Activated CD8-positive, alpha-beta memory T cell treated with anti-CD3 and anti-CD28 coated beads, Interleukin-2, amount 50 U/mL, for 48 hours (primary cell): ENCODE measurements around the gene DUT.

ENCODE experiments used
- DNase-seq: peaks from one replicate; pipeline ENCODE4 v3.0.0-alpha.2; 2020

DUT gene

DNA sequence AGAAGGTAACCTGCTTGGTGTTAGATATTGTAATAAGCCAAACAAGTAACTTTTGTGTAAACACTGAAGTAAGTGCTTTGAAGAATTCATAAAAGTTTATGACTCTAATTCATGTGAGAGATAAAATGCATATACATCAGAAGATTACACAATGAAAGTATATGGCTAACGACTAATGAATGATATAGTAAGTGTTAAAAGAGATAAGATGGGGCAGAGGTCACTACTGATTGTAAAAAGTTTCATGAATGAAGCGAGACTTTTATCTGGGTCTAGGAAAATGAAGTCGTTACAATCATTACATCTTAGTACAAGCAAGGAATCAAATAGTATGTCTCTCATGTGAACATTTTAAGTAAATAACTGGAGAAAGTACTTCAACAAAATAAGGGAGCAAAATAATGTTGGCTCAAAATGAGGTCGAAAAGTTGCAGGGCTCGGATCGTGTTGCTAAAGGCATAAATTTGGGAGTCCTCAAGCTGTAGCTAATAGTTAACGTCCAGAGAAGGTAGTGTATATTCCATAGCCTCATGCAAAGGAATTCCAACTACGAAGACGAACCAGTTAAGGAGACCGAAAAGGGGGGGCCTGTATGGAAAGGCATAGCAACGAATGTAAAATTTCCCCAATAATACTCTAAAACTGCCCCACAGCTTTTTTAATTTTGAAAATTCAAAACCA is 984 bp upstream of the DUT start:
- no peak for DNase-seq

DNA sequence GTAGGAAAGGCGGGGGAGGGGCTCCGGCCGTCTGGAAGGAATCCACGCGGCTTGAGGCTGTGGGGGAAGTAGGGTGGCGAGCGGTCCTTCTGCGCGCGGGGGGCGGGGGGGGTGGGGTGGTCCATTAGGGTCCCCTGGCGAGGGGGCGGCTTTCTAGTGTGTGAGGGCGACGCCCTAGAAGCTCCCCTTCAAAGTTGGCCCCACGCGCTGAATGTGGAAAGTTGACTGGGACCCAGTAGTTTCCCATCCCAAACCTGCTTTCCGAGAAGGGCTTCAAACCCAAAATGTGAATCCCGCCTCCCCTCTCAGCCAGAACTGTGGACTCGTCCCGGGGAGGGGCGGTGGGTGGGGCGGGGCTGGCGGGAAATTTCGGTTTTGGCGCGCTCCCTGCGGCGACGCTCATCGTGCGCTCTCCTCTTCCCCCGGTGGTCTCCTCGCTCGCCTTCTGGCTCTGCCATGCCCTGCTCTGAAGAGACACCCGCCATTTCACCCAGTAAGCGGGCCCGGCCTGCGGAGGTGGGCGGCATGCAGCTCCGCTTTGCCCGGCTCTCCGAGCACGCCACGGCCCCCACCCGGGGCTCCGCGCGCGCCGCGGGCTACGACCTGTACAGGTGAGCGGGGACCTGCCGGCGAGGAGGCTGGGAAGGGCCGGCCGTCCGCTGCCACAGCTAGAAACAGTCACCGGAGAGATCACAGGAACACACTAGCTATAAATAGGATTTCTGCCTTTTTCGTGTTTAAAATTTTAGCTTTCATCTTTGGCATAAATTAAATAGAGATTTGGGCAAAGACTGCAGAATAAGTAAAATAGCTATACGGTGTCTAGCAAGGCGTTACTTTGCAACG is 790 bp downstream of the DUT start:
- DNase-seq: peak; percentile 87

DNA sequence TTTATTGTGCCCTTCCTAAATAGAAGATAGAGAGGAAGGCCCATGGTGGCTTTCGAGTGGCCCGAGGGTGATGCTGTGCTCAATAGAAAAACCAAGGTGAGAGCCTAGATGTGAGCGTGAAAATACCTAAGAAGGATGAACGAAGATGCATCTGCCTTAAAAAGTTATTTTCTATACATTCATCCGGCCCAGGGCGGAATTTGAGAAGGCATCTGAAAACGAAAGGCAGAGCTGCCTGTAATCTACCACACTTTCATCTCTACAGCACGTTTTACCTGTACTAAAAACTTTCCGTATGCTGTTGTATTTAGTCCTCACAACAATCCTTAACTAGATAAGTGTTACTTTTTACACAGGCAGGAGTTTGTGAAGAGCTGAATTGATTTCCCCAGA is 1.4 kb downstream of the DUT start:
- no peak for DNase-seq

DNA sequence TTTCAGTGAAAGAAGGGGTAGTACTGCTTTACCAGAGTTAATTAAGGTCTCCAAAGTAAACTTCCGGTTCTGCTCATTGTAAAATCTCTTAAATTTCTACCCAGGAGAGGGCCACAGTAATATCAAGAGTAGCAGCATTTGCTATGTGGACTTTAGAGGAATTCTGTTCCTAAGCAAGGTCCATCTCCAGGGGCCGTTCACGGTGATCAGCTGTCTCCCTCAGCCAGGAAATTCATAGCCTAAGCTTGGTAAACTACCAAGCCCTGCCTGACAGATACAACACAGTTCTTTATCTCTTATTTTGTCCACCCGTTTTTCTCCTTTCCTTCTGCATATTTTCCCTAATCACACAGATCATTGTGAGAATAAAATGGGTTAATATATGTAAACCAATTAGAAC is 2.3 kb downstream of the DUT start:
- DNase-seq: no peak

DNA sequence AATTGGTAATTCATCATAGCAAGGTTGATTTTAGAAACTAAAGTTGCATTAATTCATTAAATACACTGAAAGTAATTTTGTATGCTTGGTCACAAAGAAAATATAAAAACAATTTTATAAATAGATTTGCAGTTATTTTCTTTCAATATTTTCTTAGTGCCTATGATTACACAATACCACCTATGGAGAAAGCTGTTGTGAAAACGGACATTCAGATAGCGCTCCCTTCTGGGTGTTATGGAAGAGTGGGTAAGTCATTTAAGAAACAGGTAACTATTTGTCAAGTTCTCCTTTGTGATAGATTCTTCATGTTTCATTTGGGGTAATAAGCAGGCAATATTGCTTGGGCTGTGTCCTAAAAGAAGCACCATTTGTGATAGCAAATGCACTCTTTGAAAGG is 3.0 kb downstream of the DUT start:
- no peak for DNase-seq

DNA sequence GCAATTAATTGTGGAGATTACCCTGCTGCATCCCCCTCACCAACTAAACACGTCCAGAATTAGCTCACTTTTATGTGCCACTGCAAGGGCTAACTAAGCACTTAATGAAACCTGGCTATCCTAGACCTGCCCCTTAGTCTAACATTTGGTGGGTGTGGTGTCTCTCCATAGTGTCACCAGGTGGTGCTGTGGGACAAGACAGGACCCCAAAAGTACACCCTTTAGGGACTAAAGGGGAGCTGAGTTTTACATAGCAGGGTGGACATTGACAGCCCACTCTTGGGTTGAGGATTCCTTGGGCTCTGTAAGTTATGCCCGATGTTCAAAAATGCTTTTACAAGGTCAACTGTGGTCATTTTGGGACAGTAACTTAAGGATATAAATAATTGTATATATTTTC is 5.7 kb downstream of the DUT start:
- DNase-seq: no peak

DNA sequence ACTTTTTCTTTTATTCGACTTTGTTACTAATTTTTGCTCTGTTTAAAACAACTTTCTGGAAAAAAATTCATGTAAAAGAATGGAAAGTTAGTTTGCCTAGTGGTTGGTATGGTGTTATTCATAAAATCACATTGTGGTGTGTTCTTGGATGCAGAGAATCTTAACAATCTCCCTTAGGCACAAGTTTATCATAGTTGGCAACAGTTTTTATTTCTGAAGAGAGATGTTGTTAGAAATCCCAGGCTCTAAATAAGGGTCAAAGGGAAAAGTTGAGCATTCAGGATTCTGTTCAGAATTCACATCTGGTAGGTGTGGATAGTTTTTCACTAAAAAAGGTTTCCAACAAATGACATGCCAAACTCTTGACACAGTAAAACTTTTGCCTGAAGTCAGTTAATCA is 6.4 kb downstream of the DUT start:
- no peak for DNase-seq

DNA sequence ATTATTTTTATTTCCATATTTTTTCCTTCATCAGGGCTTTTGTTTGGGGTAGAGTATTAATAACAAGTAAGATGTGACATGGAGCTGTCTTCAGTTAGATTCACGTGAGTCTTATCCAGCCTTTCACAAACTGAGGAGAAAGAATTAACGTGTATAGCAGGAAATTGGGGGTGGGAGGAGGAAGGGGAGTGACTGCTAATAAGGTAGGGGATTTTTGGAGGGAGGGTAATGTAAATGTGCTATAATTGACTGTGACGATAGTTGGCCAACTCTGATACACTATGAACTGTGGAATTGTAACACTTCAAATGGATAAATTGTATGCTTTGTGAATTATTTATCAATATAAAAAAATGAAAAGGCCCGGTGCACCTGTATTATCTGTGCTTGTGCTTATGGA is 8.9 kb downstream of the DUT start:
- no peak for DNase-seq

DNA sequence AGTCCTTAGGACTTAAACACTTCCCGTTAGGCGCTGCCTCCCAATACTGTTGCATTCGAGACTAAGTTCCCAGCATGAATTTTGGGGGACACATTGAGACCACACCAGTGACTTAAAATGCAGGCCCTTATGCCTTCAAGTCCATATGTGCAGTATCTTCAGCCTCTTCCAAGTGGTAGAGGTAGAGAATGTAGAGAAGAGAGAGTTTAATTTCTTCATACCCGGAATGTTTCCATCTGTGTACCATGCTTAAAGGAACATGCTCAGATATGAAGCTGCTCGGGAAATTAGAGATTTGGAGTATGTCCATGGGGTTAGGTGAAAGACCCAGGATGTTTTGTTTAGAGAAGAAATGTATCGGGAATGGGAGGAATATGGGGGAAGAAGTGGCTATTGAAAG is 12.6 kb downstream of the DUT start:
- DNase-seq: no peak

DNA sequence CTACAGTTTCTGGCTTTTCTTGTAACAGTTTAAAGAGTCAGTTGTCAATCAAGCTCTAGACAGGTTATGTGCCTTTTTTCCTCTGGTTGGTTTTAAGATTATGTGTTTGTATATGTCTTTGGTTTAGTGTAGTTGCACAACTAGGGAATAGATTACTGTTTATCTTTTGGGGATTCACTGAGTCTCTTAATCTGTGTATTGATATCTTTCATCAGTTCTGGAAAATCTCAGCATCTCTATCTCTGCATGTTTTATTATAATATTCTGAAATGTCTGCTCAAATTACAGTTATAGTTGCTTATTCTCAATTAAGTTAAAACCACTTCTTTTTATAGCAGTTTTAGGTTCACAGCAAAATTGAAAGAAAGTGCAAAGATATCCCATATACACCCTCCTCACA is 14.3 kb downstream of the DUT start:
- DNase-seq: no peak

DNA sequence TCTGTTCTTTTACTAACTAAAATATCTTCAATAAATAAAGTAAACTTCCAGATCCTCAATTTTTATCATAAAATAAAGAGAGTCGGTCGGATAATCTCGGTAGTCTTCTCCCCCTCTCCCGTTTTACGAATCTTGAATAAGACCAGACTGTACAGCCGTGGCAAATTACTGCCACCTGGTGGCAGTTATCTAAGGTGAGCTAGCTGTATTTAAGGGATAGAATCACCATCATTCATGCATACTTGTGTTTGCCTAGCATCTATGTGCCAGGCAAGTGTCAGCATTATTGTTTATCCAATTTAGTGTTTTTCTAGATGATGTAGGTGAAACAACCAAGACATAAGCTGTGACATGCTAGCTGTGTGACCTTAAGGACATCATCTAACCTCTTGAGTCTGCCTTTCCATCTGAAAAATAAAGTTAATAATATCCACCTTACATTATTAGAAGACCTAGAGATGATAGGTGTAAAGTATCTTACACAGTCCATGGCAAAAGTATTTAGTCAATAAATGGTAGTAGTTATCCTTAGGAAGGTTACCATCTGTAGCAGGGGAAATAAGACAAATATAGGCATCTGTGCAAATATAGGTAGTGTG is 21.3 kb downstream of the DUT start:
- no peak for DNase-seq

DNA sequence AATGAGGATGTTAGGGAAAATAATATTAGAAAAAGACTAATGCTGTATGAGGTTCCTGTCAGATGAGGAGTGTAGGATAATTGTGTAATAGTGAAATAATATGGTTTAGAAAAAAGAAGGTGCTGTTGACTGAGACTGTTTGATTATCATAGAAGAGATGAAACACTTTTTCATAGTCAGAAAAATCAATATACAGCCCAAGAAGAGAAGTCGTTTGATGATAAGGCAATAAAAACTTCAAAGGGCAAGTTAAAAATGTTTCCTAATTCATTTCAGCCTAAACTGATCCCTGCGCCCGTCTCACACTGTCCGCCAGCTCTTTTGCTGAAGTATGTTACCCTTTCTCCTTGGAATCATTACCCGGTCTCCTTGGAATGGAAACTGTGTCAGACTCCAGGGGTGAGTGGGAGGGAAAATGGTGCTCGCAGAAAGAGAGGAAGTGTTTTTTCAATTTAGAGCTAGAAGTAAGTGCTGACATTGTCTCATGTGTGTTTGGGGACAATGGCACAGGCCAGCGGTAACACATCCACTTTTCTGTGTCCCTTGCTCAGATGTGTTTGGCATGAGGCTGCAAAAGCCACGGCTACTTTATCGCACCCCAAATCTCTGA is 23.6 kb downstream of the DUT start:
- DNase-seq: no peak

DNA sequence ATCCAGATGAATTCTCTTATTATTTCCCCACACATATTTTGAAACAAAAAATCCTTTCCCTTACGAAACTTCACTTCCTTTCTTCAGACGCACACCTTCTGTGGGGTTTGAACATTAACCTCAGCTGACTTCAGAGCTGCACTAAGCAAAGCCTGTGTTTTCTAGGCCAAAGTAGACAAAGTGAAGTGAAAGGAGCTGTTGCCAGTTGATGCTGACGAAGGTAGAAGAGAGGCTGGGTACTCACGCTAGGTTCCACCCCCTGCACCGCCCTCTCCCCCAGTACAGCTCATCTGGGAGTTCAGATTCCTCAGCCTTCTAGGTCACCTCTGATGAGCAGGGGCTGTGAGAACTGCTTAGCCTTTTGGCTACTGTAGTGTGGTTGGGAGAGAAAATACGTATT is 24.1 kb downstream of the DUT start:
- DNase-seq: no peak

DNA sequence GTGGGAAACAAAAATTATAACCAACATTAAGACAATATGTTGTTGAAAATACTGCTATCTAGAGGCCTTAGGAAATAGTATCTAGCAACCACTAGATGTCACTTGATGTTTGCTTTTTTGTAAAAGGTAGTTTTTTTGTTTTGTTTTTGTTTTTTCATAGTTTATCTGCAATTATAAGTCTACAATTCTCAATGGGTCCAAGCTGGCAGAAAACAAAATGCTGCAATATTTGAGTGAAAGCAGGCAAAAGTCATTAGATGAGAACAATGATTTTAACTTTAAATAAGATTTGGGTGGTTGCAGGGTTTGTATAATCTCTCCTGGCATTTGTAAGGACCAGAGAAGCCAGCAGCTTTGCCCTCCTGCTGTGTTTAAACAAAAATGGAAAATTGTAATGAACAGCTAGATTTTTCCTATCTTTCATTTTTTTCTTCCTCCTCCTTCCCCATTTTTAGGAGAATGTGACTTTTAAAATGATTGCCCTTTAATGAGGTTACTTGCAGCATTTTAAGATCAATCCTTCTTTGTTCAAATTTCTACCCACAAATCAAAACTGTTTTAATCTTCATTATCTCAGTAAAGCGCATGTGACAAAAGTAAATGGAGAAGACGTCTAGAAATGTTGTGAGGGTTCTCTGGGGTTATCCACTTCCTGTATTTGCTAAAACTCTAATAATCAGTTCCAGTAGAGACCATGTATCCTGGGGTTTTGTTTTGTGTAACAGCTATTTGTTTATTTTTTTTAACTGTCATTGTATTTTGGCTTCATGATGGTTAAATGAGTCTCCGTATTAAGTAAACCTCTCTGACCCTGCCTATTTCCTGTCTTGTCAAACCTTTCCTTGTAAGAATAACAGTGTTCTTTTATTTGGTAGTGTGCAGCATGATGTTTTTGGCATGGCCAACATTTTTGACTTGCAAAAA is 27.3 kb downstream of the DUT start:
- no peak for DNase-seq

DNA sequence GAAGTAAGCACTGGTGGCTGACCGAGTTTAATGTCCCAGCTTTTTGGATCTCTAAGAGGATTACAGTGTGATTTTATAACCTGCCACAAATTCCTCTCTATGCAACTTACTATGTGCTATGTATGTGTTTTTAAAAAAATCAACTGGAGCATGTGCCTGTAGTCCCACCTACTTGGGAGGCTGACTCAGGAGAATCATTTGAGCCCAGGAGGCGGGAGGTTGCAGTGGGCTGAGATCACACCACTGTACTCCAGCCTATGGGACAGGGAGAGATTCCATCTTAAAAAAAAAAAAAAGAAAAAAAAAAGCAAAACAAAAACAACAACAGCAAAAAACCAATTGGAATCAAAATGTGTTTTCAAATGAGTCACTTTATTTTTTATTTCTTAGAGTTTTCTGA is 29.6 kb downstream of the DUT start:
- no peak for DNase-seq

DNA sequence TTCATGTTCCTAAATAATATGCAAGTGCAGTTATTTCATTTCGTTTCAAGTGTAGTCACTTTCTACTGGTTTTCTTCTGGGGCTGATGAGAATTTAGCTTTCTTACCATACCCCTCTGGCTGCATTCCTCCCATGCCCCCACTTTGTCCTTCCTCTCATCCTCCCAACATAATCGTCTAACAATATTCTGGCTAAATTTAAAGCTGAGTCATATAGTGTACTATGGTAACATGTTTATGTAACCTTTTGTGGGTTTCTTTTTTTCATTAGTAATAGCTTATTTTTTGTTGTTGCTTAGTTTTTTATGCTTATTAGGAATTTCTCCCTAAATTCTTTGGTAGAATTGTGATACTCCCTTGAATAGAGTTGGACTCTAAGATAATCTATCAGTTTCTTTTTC is 30.5 kb downstream of the DUT start:
- no peak for DNase-seq

DNA sequence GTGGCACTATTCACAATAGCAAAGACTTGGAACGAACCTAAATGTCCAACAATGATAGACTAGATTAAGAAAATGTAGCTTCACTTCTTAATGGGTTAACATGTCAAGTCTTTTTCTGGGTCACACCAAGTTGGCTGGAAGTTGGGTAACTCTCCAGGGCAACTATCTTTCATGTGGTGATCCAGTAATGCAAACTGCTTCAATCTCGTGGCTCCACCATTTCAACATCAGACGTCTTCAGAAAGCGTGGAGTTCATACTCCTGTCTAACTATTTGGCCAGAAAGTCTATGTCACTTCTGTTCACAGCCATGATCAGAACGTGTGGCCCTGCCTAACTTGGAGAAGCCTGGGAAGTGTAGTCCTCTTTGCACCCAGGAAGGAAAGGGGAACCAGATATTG is 32.2 kb downstream of the DUT start:
- no peak for DNase-seq

DNA sequence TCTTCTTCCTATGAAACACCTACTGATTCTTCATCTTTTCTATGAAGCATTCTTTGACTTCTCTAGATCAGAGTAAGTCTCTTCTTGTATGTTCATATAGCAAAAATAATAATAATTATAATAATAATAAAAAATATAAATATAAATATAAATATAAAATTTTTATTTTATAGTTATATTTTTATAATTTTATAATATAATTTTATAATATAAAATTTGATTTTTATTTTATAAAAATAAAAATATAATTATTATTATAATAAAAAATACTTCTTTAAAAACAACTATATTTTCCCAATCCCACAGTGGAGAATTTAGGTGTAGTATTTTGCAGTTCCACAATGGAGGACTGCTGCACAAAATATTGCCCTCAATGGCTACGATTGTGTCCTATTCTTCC is 34.3 kb downstream of the DUT start:
- DNase-seq: no peak

DNA sequence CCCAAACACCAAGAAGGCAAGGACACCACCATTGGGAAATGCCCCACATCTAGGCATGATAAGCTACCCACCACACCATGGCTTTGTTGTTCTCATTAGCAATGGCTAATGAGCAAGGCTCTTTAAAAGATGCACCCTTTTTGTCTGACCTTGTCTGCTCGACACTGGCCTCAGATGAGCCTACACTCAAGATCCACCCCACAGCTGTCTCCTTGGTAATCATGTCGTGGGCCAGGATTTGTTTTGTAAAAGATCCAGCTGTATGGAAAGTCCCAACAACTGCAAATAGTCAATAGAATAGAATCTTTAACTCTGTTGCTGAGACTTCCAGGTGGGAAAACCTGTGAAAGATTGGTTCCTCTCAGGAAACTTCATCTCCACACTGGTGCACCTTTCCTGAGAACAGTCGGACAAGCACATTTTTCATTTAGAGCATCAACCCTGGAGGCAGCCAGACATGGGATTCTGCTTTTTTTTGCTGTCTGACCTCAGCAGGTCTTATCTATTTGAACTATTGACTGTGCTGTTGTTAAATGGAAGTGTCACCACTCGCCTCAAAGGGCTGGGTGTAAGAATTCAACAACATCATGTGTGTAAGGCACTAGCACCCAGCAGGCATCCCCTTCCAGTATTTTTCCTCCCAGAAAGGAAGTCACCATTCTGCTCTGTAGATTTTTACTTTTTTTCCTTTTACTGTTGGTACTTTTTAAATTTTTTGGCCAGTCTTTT is 35.5 kb downstream of the DUT start:
- no peak for DNase-seq

DNA sequence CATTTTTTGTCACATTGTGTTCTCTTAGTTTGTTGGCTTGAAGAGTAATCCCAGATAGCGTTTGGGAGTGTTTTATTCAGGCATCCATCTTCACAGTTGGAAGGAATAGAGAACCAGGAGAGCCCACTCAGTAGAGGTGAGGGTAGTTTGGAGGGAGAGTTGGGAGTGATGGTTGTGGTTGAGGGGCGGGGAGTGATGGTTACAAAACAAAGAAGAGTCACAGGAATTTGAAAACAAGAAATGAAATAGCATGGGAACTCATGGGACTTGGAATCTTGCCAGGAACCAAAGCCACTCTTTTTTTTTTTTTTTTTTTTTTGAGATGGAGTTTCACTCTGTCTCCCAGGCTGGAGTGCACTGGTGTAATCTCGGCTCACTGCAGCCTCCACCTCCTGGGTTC is 36.3 kb downstream of the DUT start:
- DNase-seq: no peak

DNA sequence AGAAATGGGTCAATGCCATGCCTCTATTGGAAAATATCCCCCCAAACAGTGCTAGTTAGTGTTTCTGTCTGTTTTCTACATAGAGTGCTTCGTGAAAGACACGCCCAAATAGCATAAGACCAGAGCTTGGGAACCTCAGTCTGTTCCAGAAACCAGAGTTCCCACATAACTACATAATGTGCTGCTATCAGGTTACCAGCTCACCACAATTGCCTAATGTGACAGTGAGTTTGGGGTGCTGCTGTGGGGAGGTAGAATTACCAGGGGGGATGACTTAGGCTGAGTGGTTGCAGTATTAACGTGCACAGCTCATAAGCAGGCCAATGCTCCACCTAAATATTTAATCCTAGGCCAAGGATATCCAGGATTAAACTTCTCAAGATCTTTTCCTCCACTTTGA is 39.2 kb downstream of the DUT start:
- no peak for DNase-seq

DNA sequence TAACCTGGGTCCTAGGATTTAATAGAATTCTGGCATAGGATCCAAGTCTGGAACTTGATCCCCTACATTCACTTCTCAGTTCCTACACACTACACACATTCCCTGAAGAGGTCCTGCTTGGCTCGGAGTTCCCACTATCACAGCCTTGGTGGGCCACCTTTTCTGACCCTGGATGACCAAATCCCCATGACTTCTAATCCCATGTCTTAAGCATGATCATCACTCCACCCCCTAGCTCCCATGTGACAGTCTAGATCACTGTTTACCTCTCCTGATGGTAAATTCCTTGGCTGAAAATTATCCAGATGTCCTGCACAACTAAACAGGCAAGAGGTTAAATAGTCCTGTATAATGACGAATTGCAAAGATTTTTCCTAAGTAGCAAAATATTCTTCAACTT is 40.3 kb downstream of the DUT start:
- no peak for DNase-seq
